DOHH2 (cell line): ENCODE data around the gene CANT1.

Source experiments
- H3F3A ChIP-seq: fragments of 200-600 bp; sonication (generic), shearing (Covaris generic); 2 replicates; pipeline ENCODE4 v1.6.0; 2016; ENCODE audit warnings: antibody characterized with exemption, mild to moderate bottlenecking; ENCODE audit not compliant: control insufficient read depth, insufficient read depth
- H3K27ac ChIP-seq: fragments of 200-600 bp; sonication (generic); 2 replicates; pipeline ENCODE4 v1.5.1; 2014; ENCODE audit warnings: low read depth, mild to moderate bottlenecking, low read length, moderate library complexity
- H3K27me3 ChIP-seq: fragments of 200-600 bp; sonication (generic); 2 replicates; pipeline ENCODE4 v1.6.1; 2014; ENCODE audit warnings: mild to moderate bottlenecking, low read length, mixed read lengths; ENCODE audit not compliant: control insufficient read depth
- H3K36me3 ChIP-seq: fragments of 200-600 bp; sonication (generic); 2 replicates; pipeline ENCODE4 v1.6.1; 2014; ENCODE audit warnings: mild to moderate bottlenecking, low read length, moderate library complexity, mixed read lengths; ENCODE audit not compliant: control insufficient read depth
- H3K4me1 ChIP-seq: fragments of 200-600 bp; sonication (generic); 2 replicates; pipeline ENCODE4 v1.6.1; 2014; ENCODE audit warnings: mild to moderate bottlenecking, low read length, mixed read lengths; ENCODE audit not compliant: control insufficient read depth
- H3K4me2 ChIP-seq: fragments of 200-600 bp; sonication (generic); 2 replicates; pipeline ENCODE4 v1.6.0; 2014; ENCODE audit warnings: mild to moderate bottlenecking, low read length, moderate library complexity
- H3K4me3 ChIP-seq: fragments of 200-600 bp; sonication (generic); 2 replicates; pipeline ENCODE4 v1.5.1; 2014; ENCODE audit warnings: mild to moderate bottlenecking, low read length, mixed read lengths
- H3K79me2 ChIP-seq: fragments of 200-600 bp; sonication (generic); 2 replicates; pipeline ENCODE4 v1.6.1; 2014; ENCODE audit warnings: mild to moderate bottlenecking, low read length, mixed read lengths; ENCODE audit not compliant: control insufficient read depth
- H3K9me2 ChIP-seq: fragments of 200-600 bp; sonication (generic); replicated peaks from 2 replicates; pipeline ENCODE4 v1.6.1; 2014; ENCODE audit warnings: mild to moderate bottlenecking, low read length, mixed read lengths; ENCODE audit not compliant: control insufficient read depth
- H3K9me3 ChIP-seq: fragments of 200-600 bp; sonication (generic); 2 replicates; pipeline ENCODE4 v1.6.1; 2014; ENCODE audit warnings: antibody characterized with exemption, low read length, mixed read lengths; ENCODE audit not compliant: control insufficient read depth, insufficient read depth
- H4K20me1 ChIP-seq: fragments of 200-600 bp; sonication (generic); 2 replicates; pipeline ENCODE4 v1.6.0; 2014; ENCODE audit warnings: low read depth, mild to moderate bottlenecking, antibody characterized with exemption, low read length, moderate library complexity; ENCODE audit not compliant: control insufficient read depth, insufficient read depth
- EZH2phosphoT487 ChIP-seq: fragments of 200-600 bp; sonication (generic); IDR thresholded peaks from 2 replicates; pipeline ENCODE4 v1.6.1; 2017; ENCODE audit warnings: borderline replicate concordance, mild to moderate bottlenecking, antibody characterized with exemption, low read length, moderate library complexity, mixed read lengths
- TF ChIP-seq, protein P1 (sequence below): fragments of 200-600 bp; sonication (generic); IDR thresholded peaks from one replicate; pipeline ENCODE4 v1.5.1; 2014; ENCODE audit warnings: antibody characterized with exemption, mild to moderate bottlenecking, low read depth, low read length; ENCODE audit not compliant: poor library complexity, severe bottlenecking

The CANT1 gene

DNA sequence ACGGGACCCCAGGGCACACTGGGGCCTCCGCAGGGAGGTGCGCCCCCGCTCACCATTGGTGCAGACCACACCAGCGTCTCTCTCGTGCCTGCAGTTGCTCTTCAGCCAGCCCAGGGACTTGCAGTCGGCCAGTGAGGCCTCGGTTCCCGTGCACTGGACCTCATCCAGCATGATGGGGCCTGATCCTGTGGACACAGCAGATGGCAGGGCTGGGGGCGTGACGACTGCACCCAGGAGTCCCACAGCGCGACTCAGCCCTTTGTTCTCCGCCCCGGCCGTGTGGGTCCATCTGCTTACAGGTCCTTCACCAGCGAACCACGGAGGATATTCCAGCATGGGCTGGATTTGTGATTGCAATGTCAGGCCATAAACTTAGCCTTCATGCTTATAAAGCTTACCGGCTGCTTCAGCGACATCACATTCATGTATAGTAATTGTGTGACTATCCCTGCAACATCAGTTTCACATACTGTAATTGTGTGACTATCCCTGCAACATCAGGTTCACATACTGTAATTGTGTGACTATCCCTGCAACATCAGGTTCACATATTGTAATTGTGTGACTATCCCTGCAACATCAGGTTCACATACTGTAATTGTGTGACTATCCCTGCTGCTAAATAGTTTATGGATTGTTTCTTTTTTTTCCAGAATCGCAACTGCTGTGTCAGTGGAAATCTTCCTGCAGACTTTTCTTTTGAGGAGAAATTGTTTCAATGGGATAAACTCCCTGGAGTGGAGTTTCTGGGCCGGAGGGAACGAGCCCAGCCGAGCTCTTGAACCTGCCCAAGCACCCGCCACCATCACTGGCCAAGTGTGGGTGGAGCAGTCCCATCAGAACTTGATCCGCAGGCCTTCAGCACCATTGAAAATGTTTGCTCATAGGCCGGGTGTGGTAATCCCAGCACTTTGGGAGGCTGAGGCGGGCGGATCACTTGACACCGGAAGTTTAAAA lies 34.7 kb downstream of the CANT1 start:
- Histone ChIP-seq H3K9me2 (no peaks in the 10 kb centered on the region), H3K27ac (peak overlapping the region; percentile 12; the same call in 1 of the 2 replicates), H3K4me3 (peak overlapping the region; percentile 65), H3K27me3 (no peaks in the 10 kb centered on the region), H3K9me3 (no peaks in the 10 kb centered on the region), H3F3A (no peaks in the 10 kb centered on the region), H3K36me3 (no peaks in the 10 kb centered on the region), H3K4me1 (peaks cover 19% of the 10 kb centered on the region), H3K4me2 (peak overlapping the region; percentile 70), H4K20me1 (0 out of 2 replicates have a peak, but pooled peaks cover 3% of the 10 kb centered on the region), H3K79me2 (no peaks in the 10 kb centered on the region)
- no peak; the same call in 1 of the 2 replicates for TF ChIP-seq EZH2phosphoT487
- TF ChIP-seq, protein P1, sequence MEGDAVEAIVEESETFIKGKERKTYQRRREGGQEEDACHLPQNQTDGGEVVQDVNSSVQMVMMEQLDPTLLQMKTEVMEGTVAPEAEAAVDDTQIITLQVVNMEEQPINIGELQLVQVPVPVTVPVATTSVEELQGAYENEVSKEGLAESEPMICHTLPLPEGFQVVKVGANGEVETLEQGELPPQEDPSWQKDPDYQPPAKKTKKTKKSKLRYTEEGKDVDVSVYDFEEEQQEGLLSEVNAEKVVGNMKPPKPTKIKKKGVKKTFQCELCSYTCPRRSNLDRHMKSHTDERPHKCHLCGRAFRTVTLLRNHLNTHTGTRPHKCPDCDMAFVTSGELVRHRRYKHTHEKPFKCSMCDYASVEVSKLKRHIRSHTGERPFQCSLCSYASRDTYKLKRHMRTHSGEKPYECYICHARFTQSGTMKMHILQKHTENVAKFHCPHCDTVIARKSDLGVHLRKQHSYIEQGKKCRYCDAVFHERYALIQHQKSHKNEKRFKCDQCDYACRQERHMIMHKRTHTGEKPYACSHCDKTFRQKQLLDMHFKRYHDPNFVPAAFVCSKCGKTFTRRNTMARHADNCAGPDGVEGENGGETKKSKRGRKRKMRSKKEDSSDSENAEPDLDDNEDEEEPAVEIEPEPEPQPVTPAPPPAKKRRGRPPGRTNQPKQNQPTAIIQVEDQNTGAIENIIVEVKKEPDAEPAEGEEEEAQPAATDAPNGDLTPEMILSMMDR = no peak

DNA sequence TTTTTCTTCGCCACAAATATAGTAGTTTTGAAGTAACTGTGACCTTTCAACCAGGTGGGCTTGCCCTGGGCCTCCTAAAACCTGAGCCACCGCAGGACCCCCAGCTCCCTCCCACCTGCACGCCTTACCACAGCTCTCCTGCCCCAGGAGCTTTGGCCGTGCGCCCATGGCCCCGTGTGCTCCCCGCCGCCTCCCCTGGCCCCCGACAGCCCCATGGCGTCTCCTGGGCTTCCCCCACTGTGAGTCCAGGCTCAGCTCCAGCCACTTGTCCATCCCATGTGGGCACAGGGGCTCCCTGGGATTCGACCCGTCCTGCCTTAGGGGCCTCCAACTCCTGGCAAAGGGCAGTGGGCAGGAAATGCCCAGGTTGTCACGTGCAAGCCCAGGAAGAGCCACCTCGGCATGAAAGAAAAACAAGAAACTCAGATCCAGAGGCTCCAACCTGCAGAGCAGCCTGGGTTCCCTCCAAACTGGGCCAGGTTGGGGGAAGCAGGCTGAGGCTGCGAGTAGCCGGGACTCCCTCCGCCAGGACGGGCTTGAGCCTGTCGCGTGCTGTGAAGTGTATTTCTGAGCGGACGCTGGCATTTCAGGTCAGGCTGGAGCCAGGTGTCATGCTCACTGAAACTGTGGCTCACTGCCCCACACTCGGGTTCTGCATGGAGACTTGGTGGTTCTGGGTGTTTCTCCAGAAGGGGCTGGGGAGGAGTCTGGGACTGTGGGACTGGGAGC lies 35.6 kb downstream of the CANT1 start:
- Histone ChIP-seq H3F3A (no peaks in the 10 kb centered on the region), H3K36me3 (no peaks in the 10 kb centered on the region), H3K4me1 (peaks cover 19% of the 10 kb centered on the region), H3K4me3 (no peak overlapping the region), H3K4me2 (no peak overlapping the region), H3K9me3 (no peaks in the 10 kb centered on the region), H3K27me3 (no peaks in the 10 kb centered on the region), H3K9me2 (no peaks in the 10 kb centered on the region), H3K79me2 (no peaks in the 10 kb centered on the region), H4K20me1 (0 out of 2 replicates have a peak, but pooled peaks cover 3% of the 10 kb centered on the region), H3K27ac (no peak overlapping the region)
- TF ChIP-seq, protein P1 = no peak
- TF ChIP-seq EZH2phosphoT487 = no peak

- Histone ChIP-seq H3K79me2 (no peaks in the 10 kb centered on the region), H3K4me2 (no peak overlapping the region), H3K4me3 (no peak overlapping the region), H3K27ac (no peak overlapping the region), H3K36me3 (no peaks in the 10 kb centered on the region), H4K20me1 (0 out of 2 replicates have a peak, but pooled peaks cover 3% of the 10 kb centered on the region), H3K4me1 (peaks cover 19% of the 10 kb centered on the region), H3F3A (no peaks in the 10 kb centered on the region), H3K27me3 (no peaks in the 10 kb centered on the region), H3K9me3 (no peaks in the 10 kb centered on the region), H3K9me2 (no peaks in the 10 kb centered on the region)
- no peak for TF ChIP-seq EZH2phosphoT487
Measured at GRCh38 chr17:78973196-78973595, 36.4 kb downstream of the CANT1 start.
